Esophagus mucosa (tissue), 1 donor: ENCODE results near the gene COL17A1. TPM values are rescaled to one million over a fixed set of nuclear protein-coding genes. Genes with fewer than 3 reads are reported as not detected.

Experiments
- ATAC-seq: fragments of 200-7000 bp; cut with Tn5 transposase; one replicate; pipeline ENCODE4 v1.9.1; 2020
- total RNA-seq: library from RNA; stranded (reverse); gene quantifications from one replicate; pipeline ENCODE4 v1.2.4, GENCODE V29; 2023
- donor health status: DM: yes; HTN: yes; CAD: no.

Gene COL17A1
- total RNA-seq, 1 donor from 2014 or later, result 204 TPM

DNA sequence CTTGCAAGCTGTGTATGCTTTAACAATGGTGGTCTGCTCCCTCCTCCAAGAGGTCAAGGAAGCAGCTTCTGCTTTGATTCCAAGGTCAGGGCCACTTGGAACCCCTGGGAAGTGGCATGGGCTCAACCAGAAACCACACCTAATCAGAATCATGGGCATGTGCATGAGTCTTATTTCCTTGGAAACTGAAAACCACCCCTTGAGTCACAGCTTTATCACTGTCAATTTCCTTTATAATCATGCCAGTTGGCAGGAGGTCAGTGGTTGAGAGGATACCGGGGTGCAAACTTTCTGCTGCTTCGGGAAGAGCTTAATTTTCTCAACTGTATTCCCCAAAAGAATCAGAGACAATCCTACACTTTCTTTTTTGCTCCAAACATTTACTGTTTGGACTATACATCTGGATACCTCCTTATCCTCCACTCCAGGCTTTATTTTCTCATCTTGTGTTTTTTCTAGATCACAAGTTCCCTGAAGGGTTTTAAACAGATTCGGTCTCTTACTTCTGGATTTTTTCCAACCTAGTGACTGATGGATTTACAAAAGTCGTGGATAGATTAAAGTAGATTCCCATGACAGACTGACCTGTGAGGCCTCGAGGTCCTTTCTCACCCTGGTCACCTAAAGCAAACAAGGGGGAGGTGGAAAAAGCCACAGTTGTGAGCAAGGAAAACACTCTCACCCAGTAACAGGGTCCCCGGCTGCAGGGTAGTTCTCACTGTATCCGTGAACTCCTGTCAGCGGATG, 36.0 kb downstream of the COL17A1 start:
- peak; percentile 67 for ATAC-seq

DNA sequence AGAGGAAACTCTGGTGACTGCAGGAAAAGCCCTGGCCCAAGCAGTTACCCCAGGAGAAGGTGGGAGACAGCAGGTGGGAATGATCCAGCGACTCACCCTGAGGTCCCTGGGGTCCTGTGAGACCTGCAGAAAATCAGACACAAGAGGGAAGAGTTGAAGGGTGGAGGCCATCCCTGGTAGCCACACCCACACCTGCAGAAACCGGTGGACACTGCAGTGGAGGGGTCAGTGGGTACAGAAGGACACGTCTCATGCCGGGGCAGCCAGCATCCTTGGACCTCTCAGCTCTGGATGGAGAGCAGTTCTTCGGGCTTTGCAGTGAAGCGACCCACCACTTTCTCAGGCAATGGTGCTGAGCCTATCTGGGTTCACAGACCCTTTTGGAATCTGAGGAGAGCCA, 39.0 kb downstream of the COL17A1 start:
- ATAC-seq, result no peak

DNA sequence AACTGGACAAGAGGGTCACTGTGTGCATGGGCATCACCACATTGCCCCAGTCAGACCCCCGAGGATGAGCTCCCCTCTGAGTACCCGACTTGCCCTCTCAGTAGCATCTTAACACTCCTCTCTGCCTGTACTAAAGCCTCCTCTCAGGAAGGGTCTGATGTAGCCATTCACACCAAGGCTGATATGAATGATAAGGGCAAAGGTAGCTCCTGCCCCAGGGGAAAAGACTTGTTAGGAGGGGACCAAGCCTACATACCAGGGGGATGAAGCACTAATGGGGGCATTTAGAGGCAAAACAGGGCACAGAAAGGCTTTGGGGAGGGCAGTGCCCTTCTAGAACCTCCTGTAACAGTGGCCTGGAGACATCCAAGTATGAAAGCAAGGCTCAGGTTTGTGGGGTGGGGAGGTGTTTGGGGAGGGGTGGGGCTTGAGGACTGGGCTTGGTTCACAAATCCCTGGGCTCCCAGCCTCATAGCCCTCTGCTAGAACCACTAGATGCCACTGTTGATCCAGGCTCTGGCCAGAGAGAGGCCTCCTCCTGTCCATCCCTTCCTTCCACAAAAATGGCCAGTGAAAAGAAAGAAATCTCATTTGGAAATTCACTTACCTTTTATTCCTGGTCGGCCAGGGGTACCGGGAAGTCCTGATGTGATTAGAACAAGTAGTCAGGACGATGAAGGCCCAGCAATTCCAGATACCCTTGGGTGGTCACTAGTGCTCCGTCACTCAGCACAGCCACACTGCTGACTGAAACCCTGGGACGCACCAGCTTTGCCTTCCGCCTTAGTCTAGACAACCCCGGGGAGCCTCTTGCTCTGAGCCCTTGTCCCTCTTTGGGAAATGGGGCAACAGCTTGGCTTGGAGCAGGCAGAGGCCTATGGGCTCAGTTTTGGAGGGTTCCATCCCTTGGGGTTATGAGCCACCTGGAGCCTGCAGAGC, 40.3 kb downstream of the COL17A1 start:
- peak; percentile 51 for ATAC-seq

DNA sequence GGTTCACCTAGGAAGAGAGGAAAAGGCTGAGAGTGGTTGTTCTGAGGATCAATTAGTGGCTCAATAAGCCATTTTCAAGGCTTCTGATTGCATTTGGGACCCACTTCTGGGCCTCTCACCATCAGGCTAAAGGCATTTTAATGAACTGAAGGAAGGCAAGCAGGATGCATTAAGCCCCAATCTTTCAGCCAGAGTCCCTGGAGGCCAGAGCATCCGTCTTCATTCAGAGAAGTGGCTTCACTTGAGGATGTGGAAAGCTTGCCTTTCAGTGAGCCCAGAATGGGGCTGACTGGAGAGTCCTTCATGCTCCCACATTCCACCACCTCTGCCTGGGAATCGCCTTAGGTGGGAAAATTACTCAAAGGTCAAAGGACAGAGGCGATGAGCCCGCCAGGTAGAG, 41.8 kb downstream of the COL17A1 start:
- ATAC-seq, result no peak

DNA sequence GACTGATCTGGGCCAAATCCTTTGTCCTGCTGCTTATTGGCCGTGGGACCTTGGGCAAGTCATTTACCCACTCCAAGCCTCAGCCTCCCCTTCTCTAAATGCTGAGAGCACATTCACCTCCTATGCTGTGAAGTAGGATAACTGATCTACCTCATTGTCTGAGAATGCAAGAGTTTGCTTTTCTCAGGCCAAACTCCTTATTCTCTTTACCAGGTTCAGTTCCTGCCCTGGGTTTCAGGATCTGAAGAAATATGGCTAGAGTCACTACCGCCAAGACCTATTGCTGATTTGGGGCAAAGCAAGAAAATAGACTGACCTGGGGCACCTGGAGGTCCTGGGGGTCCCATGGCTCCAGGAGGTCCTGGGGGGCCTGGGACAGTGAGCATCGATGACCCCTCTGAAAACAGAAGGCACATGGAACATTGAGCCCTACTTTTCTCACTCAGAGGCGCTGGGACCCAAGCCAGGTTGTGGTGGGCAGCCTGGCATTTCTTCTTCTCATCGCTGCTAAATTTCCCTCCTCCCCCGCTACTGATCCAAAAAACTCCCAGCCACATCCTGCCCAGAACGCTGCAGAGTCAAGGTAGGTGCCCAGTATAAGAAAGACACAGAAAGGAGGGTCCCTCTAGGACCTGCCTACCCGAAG, 42.4 kb downstream of the COL17A1 start:
- ATAC-seq, result no peak

DNA sequence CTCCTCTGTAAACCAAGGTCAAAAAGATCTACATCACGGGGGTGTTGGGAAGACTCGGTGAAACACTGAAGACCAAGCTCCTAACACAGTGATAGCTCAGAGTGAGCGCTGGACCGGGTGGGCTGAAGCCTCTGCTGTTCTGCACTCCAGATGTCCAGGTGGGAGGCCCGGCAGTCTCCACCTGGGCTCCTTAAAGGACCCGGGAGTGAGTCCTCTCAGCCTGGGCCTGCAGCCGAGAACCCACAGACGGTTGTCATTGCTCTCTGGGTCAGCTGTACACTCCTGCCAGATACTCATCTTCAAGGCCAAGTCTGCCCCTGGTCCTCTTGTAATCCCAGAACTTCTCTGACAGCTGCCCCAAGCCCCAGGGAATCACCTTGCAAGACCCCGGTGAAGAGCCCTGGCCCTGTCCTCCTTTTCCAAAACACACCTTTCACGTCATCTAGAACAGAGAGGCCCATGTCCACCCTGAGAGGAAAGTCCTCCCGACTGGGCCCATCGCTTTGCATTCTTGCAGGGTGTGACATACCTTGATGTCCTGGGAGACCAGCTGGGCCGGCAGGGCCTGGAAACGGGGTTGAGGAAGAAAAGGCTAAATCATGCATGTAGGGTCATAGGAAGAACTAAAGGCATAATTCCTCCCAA, 43.7 kb downstream of the COL17A1 start:
- ATAC-seq, result no peak

DNA sequence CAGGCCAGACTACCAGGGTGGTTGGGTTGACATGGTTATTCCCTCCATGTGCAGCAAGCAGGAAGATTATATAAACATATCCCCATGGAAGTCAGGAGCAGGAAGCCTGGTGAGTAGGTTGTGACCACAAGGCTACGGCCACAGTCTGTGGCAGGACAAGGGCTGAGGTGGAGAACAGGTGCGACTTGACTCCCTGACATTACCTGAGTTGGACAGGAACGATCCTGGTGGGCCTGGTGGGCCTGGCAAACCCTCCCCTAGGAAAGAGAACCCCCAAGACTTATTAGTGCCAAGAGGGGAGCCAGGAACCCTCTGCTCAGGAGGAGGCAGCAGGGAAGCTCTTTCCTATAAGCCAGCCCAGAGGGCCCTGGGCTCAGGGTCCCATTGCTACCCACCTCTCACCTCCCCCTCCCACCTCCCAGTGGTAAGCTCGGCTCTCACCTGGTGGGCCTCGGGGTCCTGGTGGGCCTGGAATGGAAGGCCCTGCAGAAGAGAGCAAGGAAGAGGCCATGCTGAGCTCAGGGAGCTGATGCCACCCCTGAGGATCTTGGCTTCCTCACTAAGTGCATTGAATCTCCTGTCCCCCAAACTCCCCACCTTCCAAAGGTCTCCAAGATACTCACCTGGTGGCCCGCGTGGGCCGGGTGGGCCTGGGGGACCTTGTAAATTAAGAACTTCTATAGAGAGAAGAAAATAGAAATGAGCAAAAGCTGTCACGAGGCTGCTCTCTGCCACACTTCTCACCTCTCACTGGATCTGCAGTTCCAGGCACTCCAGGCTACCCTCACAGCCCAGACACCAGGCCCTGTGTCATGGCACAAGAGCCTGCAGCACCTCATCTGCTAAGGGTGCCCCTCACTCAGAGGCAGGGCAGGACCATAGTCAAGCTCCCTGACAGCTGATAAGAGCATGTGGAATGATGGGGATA, 44.6 kb downstream of the COL17A1 start:
- ATAC-seq, result no peak

DNA sequence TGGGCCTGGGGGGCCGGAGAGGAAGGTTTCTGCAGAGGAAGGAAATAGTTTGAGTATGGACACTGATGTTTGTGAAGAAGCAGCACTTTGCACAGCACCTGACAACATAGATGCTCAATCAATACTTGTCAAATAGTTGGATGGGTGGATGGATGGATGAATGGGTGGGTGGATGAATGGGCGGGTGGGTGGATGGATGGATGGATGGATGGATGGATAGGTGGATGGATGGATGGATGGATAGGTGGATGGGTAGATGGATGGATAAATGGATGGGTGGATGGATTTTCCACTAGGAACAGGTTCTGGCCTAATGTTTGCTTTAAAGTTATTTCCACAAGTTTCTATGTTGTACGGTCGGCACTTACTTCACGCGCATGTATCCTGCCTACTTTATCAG, 45.3 kb downstream of the COL17A1 start:
- ATAC-seq, result no peak

DNA sequence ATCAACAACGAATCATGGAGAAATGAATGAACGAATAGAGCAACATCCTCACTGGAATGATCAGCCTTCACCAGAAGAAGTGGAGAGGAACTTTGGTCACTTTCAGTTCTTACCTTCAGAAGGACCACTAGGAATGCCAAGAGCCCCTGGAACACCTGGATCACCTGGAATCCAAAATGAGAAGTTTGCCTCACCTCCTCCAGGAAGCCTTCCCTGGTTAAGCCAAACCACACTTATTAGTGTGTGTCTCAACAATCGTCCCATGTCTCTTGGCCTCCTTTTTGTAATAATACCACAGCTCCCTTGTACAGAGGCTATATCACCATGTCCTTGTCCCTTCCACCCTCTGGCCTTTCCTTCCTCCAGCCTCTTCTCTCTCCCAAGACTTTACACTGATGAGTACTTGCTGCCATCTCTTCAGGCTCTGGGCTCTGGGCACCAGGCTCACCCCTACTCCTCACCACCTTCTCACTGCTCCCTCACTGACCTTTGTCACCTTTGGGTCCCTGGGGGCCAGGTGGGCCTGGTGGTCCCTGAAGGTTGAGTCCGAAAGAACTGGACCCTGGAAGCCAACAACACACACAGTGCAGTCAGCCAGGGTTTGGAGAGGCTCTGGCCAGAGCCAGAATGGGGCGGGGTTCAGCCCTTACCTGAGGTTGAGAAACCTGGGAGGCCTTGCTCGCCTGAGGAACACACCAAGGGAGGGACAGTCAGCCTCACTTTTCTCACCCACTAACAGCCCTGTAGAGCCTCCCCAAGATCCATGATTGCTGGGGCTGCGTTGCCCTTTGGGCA, 46.5 kb downstream of the COL17A1 start:
- ATAC-seq, result peak; percentile 33

DNA sequence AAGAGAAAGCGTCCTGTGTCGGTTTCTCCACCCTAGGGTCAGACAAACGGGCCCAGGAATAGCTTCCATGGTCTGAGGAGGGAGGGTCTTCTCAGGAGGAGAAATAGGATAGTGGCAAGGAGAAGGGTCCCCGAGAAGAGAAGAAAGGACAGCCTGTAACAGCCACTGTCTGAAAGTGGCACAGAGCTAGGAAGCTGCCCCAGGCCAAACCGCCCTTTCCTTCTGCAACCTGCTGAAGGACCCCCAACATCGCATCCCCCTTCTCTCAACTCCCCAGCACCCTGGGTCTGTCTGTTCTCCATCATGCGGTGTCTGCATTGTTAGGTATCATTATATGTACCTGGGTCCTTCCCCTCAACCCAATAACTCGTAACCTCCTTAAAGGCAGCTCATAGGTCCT, 47.1 kb downstream of the COL17A1 start:
- ATAC-seq, result no peak

DNA sequence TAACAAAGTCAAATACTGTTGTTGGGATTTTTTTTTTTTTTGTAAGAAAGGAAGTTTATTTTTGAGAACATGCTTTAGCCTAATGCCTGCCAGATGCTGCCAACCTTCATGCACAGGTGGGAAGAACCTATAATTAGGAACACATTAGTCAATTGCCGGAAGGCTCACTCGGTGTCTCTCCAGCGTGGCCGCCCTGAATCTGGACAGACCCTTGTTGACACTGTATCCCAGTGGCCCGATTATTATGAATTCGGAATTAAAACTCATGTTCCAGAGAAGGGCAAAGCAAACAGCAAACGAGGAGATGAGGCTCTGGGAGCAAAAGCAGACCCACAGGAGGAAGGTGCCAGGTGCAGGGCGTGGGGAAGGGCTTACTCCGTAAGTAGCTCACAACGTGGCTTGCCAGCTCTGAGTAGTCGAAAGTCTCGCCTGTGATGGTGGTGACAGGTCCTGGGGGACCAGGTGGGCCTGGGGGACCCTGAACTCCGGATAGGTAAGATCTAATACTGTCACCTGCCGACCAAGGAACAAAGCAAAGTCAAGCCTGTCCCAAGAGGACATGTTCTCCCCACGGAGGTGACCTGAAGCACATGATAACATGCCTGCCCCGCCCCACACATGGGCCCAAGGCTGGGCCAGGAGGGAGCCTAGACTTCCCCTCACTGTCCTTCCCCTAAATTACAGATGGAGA, 48.3 kb downstream of the COL17A1 start:
- no peak for ATAC-seq

DNA sequence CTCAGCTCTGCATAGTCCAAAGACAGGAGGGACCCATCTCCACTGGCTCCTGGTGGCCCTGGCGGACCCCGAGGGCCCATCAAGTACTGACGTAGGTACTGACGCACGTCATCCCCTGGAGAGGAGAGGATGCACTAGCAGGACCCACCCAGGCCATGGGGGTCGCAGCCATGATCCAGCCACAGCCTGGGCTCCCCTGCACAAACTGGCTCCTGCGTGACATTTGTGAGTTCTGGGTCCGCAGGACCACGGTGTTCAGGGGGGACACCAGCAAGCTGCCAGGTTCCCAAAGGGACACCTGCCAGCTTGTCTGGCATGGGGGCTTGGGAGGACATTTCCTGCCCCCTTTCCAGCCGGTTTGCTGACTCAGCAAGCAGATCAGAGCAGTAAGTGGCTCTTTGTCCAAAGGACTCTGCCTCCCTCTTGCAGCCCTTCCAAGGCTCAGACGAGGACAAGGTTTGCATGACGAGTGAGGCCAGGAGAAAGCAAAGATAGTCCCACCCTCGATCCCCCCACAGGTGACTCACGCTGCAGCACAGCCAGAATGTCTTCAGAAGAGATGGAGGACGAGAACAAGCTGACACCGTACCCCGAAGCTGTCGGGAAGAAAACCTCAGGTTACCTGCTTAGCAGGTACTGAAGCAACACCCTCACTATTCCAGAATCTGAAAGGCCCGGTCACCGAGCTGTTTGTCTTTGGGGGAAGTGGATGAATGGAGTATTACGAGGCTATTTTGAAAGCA, 49.0 kb downstream of the COL17A1 start:
- ATAC-seq, result no peak

DNA sequence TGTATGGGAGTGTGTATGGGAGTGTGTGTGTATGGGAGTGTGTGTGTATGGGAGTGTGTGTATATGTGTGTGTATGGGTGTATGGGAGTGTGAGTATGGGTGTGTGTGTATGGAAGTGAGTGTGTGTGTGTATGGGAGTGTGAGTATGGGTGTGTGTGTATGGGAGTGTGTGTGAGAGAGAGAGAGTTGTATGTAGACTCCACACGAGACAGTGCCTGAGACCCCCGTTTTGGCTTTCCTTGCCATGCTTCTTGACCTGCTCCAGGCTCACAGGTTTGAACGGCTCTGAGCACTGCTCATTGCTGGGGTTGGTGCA, 49.7 kb downstream of the COL17A1 start:
- ATAC-seq, result peak; percentile 47

DNA sequence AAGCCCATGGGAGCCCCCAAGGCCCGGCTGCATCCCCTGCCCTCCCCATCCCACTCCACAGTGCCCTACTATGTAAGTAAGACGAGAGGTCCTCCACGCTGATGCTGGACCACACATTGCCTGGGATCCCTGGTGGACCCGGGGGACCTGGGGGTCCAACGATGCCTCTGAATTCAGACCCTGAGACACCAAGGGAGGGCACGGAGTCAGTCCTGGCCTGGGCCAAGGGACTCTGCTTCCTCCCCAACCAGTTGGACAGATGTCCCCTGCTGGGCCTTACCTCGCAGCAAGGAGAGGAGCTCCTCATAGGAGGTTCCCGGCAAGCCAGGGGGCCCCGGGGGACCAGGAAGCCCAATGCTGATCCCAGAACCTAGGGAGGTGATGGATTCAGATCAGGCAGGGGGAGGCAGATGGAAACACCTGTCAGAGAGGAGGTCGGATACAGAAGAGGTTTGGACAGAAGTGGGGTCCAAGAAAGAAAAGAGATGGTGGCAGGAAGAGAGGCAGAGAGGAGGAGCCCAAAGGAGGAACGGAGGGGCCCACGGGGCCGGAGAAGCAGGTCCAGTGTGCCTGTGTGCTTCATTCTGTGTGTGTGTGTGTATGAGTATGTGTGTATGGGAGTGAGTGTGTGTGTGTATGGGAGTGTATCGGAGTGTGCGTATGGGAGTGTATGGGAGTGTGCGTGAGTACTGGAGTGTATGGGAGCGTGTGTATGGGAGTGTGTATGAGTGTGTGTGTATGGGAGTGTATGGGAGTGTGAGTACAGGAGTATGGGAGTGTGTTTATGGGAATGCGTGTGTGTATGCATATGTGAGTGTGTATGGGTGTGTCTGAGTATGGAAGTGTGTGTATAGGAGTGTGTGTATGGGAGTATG, 50.2 kb downstream of the COL17A1 start:
- ATAC-seq, result peak; percentile 1

DNA sequence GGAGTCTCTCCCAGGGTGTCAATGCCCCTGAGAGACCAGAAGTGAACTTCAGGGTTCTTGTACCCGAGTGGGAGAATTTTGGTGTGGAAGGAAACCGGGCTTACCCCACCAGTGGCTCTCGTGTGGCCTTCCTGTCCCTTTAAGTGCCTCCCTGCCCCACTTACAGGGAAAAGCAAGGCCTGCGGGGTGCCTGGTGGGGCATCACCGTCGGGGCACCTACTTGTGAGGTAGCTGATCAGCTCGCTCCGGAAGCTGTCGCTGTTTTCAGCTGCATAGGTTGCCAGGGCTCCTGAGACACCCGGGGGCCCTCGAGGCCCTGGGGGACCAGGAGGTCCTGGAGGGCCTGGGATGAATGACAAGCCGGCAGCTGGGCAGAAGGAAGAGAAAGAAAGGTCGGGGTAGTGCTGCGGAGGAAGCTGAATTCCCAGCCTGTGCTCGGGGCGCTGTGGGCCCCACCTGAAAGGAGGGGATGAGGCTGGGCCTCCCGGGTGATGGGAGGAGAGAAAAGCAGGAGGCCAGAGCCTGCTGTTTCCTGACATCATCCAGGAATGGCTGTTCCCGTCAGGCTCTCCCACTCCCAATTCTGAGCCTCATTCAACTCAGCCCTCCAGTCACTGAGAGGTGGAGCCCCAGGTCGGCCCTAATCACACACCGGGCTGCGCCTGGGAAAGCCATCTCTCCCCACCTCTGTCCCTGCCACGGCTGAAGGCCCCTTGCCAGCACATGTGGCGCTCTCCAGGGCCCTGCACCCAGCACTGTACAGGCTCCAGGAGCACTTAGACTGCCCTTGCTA, 51.1 kb downstream of the COL17A1 start:
- no peak for ATAC-seq

DNA sequence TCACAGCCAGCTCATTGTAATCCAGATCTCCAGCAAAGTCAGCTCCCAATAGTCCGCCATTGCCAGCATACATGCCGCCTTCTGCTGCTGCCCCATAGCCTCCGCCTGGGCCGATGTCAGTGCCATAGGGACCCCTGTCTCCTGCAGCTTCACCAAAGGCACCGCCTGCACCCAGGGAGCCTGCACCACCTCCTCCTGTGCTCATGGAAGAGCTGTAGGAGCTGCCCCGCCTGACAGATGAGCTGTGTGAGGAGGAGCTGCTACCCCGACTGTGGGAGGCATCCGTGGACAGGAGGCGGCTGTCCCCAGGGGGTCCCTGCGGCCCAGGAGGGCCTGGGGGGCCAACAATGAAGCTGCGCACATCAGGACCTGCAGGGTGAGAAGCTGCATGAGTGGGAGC, 51.7 kb downstream of the COL17A1 start:
- no peak for ATAC-seq

DNA sequence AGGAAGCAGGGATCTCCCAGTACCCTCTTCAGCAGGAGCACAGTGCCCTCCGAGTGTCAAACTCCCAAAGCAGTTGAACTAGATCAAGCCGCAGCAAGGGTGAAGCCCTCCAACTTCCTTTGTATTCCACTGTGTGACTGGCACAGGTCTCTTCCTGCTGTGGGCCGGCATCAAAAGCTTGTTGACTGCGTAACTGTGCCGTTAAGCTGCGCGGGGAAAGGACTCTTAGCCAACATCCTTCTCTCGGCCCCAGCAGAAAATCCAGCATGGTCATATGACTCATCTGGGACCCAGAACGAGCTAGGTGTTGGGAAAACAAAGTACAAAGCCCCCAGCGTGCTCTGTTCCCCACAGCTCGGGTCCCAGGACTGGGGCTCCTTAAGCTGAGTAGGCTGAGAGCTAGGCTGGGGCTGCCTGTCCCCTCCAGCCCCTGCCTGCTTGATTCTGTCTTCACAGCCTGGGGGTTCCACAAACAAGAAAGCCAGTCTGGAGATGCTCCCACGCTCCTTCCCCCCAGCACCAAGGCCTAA, 52.2 kb downstream of the COL17A1 start:
- ATAC-seq, result no peak
